GM12878 (cell line): ENCODE measurements around the gene ZNF791. TPM values are rescaled to one million over a fixed set of nuclear protein-coding genes. Genes with fewer than 3 reads are reported as not detected.

Experiments
- ATAC-seq: fragments of 200-7000 bp; cut with Tn5 transposase; 3 replicates; pipeline ENCODE4 v1.9.1; 2020; ENCODE audit warnings: mild to moderate bottlenecking, moderate library complexity
- BruUV-seq: library from RNA; stranded (reverse); fragments of 400-500 nt; replicated peaks from 2 replicates; lab custom pipeline; 2021; lab: Mats Ljungman, UMichigan
- CTCF ChIA-PET: fragments of 300-600 bp; sonication (Branson Sonifier 250); formaldehyde crosslinking; extraction: SDS; loops from one replicate; lab custom pipeline; 2021; ENCODE audit warnings: inconsistent platforms; lab: Yijun Ruan, JAX
- POLR2A ChIA-PET: fragments of 350-600 bp; formaldehyde crosslinking; extraction: SDS; loops from one replicate; lab custom pipeline; 2021; ENCODE audit warnings: inconsistent platforms; lab: Charles Lee
- RAD21 ChIA-PET: fragments of 300-600 bp; sonication (Branson Sonifier 250); formaldehyde crosslinking; loops from one replicate; lab custom pipeline; 2023; ENCODE audit warnings: antibody characterized with exemption; ENCODE audit not compliant: unreplicated experiment; lab: Charles Lee
- SMC1A ChIA-PET: fragments of 300-600 bp; sonication (Branson Sonifier 250); formaldehyde crosslinking; loops from one replicate; lab custom pipeline; 2023; ENCODE audit not compliant: unreplicated experiment, uncharacterized antibody; lab: Charles Lee
- DNase-seq: peaks from one replicate; pipeline ENCODE4 v3.0.0-alpha.2; 2011; ENCODE audit warnings: low read depth, low spot score
- FAIRE-seq: peaks from 3 replicates; lab custom pipeline; 2011; peaks lifted over from hg19 to GRCh38; lab: Jason Lieb, UNC
- H2AFZ ChIP-seq: 2 replicates; pipeline ENCODE4 v1.6.0; 2011; ENCODE audit warnings: low read depth, low read length, control low read depth; ENCODE audit not compliant: control insufficient read depth
- H3K27ac ChIP-seq: 2 replicates; pipeline ENCODE4 v1.5.1; 2011; ENCODE audit warnings: control low read depth; ENCODE audit not compliant: control insufficient read depth, insufficient read depth
- H3K27me3 ChIP-seq, 2 experiments: replicated peaks in 1 of 2; 2 replicates each; pipeline versions ENCODE4 v1.6.0 to v1.6.1; 2011; ENCODE audit warnings: low read length in 1 of 2; ENCODE audit not compliant: control insufficient read depth in 2 of 2, insufficient read depth in 2 of 2
- H3K36me3 ChIP-seq, 2 experiments: 2 replicates each; pipeline ENCODE4 v1.5.1; 2011; ENCODE audit warnings: low read length in 1 of 2; ENCODE audit not compliant: control insufficient read depth in 2 of 2, insufficient read depth in 2 of 2
- H3K4me1 ChIP-seq: 2 replicates; pipeline ENCODE4 v1.6.1; 2011; ENCODE audit warnings: mild to moderate bottlenecking, low read length, moderate library complexity, mixed read lengths; ENCODE audit not compliant: control insufficient read depth, insufficient read depth
- H3K4me2 ChIP-seq: 2 replicates; pipeline ENCODE4 v1.6.0; 2011; ENCODE audit warnings: control low read depth; ENCODE audit not compliant: control insufficient read depth, insufficient read depth
- H3K4me3 ChIP-seq: fragments of 200-600 bp; sonication (generic); 2 replicates; pipeline ENCODE4 v1.5.1; 2016
- H3K79me2 ChIP-seq: 2 replicates; pipeline ENCODE4 v1.6.0; 2011; ENCODE audit warnings: low read length; ENCODE audit not compliant: control insufficient read depth, insufficient read depth
- H3K9ac ChIP-seq: 2 replicates; pipeline ENCODE4 v1.8.0; 2011; ENCODE audit warnings: low read length, control low read depth, mixed read lengths; ENCODE audit not compliant: control insufficient read depth, insufficient read depth
- H3K9me3 ChIP-seq: replicated peaks from 3 replicates; pipeline ENCODE4 v1.5.1; 2011; ENCODE audit warnings: mild to moderate bottlenecking, low read length; ENCODE audit not compliant: control insufficient read depth, insufficient read depth
- H4K20me1 ChIP-seq: 2 replicates; pipeline ENCODE4 v1.6.0; 2011; ENCODE audit not compliant: control insufficient read depth, insufficient read depth
- ATF7 ChIP-seq: fragments of 450-650 bp; IDR thresholded peaks from 2 replicates; pipeline ENCODE4 v1.6.1; 2016; ENCODE audit warnings: low read depth, mild to moderate bottlenecking
- BCL11A ChIP-seq: IDR thresholded peaks from 2 replicates; pipeline ENCODE4 v1.6.1; 2011; ENCODE audit warnings: low read depth, low read length
- MEF2B ChIP-seq: fragments of 450-650 bp; IDR thresholded peaks from 2 replicates; pipeline ENCODE4 v1.6.1; 2018; ENCODE audit warnings: mild to moderate bottlenecking, moderate library complexity; ENCODE audit not compliant: partially characterized antibody, poor library complexity, severe bottlenecking
- POLR2AphosphoS5 ChIP-seq: IDR thresholded peaks from 2 replicates; pipeline ENCODE4 v1.6.1; 2011; ENCODE audit warnings: mild to moderate bottlenecking, low read length, inconsistent platforms
- SMAD1 ChIP-seq: fragments of 450-650 bp; IDR thresholded peaks from 2 replicates; pipeline ENCODE4 v1.6.1; 2018; ENCODE audit warnings: mild to moderate bottlenecking, low read depth; ENCODE audit not compliant: partially characterized antibody
- ZNF24 ChIP-seq: fragments of 450-650 bp; IDR thresholded peaks from 2 replicates; pipeline ENCODE4 v1.6.1; 2017; ENCODE audit warnings: antibody characterized with exemption, mild to moderate bottlenecking
- ZSCAN29 ChIP-seq: fragments of 450-650 bp; IDR thresholded peaks from 2 replicates; pipeline ENCODE4 v1.6.1; 2017; ENCODE audit warnings: mild to moderate bottlenecking, moderate library complexity
- WGBS: methylation state at CpG from one replicate; pipeline ENCODE4 v1.1.6; 2016; ENCODE audit warnings: low lambda C conversion rate; ENCODE audit not compliant: insufficient replicate concordance, insufficient coverage; ENCODE audit errors: missing lambda C conversion rate; 5-methylcytosine and 5-hydroxymethylcytosine counted together
- in situ Hi-C: fragments of 300-500 bp; cut with MboI; formaldehyde crosslinking; loops from 9 replicates; pipeline ENCODE4 v1.14.3; 2018; ENCODE audit warnings: mixed read lengths
- intact Hi-C: fragments of 100-400 bp; cut with micrococcal nuclease; formaldehyde crosslinking; loops from one replicate; pipeline ENCODE4 v1.14.2; 2022; ENCODE audit not compliant: unreplicated experiment
- polyA plus RNA-seq, 11 experiments: library from polyadenylated mRNA; depleted of rRNA in 4 of 11; unstranded in 6 of 11; stranded (reverse) in 5 of 11; fragments of >200 nt; fragmentation: Nextera tagmentation in 4 of 11; fragmentation: Illumina TruSeq in 1 of 11; extraction: Ambion mirVana in 4 of 11; extraction: Trizol in 1 of 11; gene quantifications; 1 replicate in 1 of 11; 2 replicates in 10 of 11; pipeline versions ENCODE4 v1.2.1 to v1.2.3, GENCODE V29; 2011 to 2016; ENCODE audit warnings: inconsistent platforms in 2 of 11, missing spikeins in 2 of 11, low read depth in 1 of 11
- total RNA-seq, 4 experiments: library from RNA; depleted of rRNA in 3 of 4; stranded (reverse); fragments of >200 nt in 3 of 4; fragmentation: Illumina TruSeq in 1 of 4; extraction: Trizol in 1 of 4; gene quantifications; 2 replicates each; pipeline versions ENCODE4 v1.2.1 to v1.2.3, GENCODE V29; 2013 to 2021
- TF ChIP-seq, protein P1 (sequence below): fragments of 450-650 bp; conservative IDR thresholded peaks from 2 replicates; pipeline ENCODE4 v1.6.1; 2017; ENCODE audit warnings: mild to moderate bottlenecking, moderate library complexity
- TF ChIP-seq, protein P2 (sequence below): IDR thresholded peaks from 2 replicates; pipeline ENCODE4 v1.6.1; 2012; ENCODE audit warnings: low read depth, low read length, improper control_type of control experiment

Gene ZNF791
- total and polyA plus RNA-seq, 10 of the 15 experiments (the other 5 are each of a cell fraction or from before 2014, with no cell fraction given): 7.5 to 24.0 (median 11.8) TPM

DNA sequence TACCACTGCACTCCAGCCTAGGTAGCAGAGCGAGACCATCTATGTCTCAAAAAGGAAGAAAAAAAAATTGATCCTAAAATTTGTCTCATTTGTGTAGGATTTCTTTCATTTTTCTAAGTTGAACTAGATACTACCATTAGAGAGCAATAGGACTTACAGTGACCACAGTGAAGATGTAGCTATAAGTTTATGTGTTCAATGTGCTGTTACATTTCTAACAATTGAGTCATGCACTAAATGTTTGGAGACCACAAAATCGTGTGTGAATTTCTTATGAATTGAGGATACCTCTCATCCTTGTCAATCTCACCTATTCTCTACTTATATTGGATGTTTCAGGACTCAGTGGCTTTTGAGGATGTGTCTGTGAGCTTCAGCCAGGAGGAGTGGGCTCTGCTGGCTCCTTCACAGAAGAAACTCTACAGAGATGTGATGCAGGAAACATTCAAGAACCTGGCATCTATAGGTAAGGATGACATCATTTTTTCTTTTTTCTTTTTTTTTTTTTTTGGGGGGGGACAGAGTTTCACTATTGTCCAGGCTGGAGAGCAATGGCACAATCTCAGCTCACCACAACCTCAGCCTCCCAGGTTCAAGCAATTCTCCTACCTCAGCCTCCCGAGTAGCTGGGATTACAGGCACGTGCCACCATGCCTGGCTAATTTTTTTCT, 12.8 kb downstream of the ZNF791 start:
- Histone ChIP-seq H3K36me3 (peaks cover 10 to 23% of the 10 kb centered on the region in 2 experiments), H3K4me1 (peaks cover 3% of the 10 kb centered on the region; the same call in 1 of the 2 replicates), H3K79me2 (peaks cover 20% of the 10 kb centered on the region), H3K27ac (no peak overlapping the region), H3K4me3 (no peak overlapping the region), H3K9ac (no peak overlapping the region), H3K4me2 (no peak overlapping the region), H3K9me3 (peaks cover 35% of the 10 kb centered on the region), H3K27me3 (no peaks in the 10 kb centered on the region), H2AFZ (no peak overlapping the region), H4K20me1 (no peaks in the 10 kb centered on the region)
- FAIRE-seq: no peak
- DNase-seq: no peak
- ChIA-PET SMC1A (interaction anchor here (0.9 to 1.9 kb wide), 3 partner anchors 10 to 16 kb away, joined by 3 to 9 read pairs (median 3); no protein-coding TSS in a partner anchor), POLR2A (interaction anchor here (0.7 to 1.4 kb wide), 4 partner anchors 10 to 49 kb away, joined by 3 to 6 read pairs (median 4); partner anchors contain the start of genes ZNF490 and ZNF791), CTCF (interaction anchor here (0.6 kb wide), 1 partner anchor 15 kb away, joined by 3 read pairs; no protein-coding TSS in a partner anchor), RAD21 (interaction anchor here (0.8 kb wide), 1 partner anchor 10 kb away, joined by 3 read pairs; no protein-coding TSS in a partner anchor)
- intact Hi-C loops: no loop called here
- 99% methylated on average over 4 of the region's 4 CpGs for WGBS
- no TSS peak for BruUV-seq
- ATAC-seq: no peak
- peak; percentile 31; the same call in 1 of the 2 replicates for TF ChIP-seq ATF7
- TF ChIP-seq ZSCAN29: no peak
- in situ Hi-C loops: no loop called here

DNA sequence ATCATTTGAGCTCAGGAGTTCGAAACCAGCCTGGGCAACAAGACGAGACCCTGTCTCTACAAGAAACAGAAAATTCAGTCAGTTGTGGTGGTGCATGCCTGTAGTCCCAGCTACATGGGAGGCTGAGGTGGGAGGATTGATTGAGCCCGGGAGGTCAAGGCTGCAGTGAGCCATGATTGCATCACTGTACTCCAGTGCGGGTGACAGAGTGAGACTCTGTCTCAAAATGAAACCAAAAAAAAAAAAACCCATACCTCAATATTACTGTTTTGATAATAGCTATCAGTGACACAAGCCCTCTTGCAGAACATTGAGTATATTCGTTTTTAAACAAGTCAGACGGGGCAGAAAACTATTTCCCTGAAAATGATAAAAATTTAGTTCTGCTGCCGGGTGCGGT, 16.2 kb downstream of the ZNF791 start:
- RAD21 ChIA-PET: no interaction called here
- Histone ChIP-seq H3K9ac (no peak overlapping the region), H3K27ac (no peak overlapping the region), H3K79me2 (peaks cover 3% of the 10 kb centered on the region), H3K27me3 (no peaks in the 10 kb centered on the region), H3K4me2 (no peak overlapping the region), H4K20me1 (no peaks in the 10 kb centered on the region)
- CTCF ChIA-PET: interaction anchor here (0.7 to 0.9 kb wide), 2 partner anchors 13 to 100 kb away, joined by 3 read pairs; no protein-coding TSS in a partner anchor
- in situ Hi-C loops: no loop called here
- SMC1A ChIA-PET: interaction anchor here (0.6 to 1.0 kb wide), 2 partner anchors 21 to 36 kb away, joined by 3 read pairs; no protein-coding TSS in a partner anchor
- intact Hi-C loops: no loop called here
- POLR2A ChIA-PET: no interaction called here
- 48% methylated on average over 8 of the region's 8 CpGs for WGBS
- no peak for TF ChIP-seq POLR2AphosphoS5
- no peak for TF ChIP-seq BCL11A
- TF ChIP-seq, protein P1, sequence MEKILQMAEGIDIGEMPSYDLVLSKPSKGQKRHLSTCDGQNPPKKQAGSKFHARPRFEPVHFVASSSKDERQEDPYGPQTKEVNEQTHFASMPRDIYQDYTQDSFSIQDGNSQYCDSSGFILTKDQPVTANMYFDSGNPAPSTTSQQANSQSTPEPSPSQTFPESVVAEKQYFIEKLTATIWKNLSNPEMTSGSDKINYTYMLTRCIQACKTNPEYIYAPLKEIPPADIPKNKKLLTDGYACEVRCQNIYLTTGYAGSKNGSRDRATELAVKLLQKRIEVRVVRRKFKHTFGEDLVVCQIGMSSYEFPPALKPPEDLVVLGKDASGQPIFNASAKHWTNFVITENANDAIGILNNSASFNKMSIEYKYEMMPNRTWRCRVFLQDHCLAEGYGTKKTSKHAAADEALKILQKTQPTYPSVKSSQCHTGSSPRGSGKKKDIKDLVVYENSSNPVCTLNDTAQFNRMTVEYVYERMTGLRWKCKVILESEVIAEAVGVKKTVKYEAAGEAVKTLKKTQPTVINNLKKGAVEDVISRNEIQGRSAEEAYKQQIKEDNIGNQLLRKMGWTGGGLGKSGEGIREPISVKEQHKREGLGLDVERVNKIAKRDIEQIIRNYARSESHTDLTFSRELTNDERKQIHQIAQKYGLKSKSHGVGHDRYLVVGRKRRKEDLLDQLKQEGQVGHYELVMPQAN: no peak
- TF ChIP-seq MEF2B: no peak
- TF ChIP-seq SMAD1: no peak
- TF ChIP-seq, protein P2, sequence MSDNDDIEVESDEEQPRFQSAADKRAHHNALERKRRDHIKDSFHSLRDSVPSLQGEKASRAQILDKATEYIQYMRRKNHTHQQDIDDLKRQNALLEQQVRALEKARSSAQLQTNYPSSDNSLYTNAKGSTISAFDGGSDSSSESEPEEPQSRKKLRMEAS: no peak
- TF ChIP-seq ZNF24: no peak
- TF ChIP-seq, all 136 proteins: peak for 0
- no TSS peak for BruUV-seq
- Histone ChIP-seq H3K4me1 (no peaks in the 10 kb centered on the region), H3K4me3 (no peak overlapping the region), H3K9me3 (peaks cover 42% of the 10 kb centered on the region), H3K36me3 (peaks cover 10 to 33% of the 10 kb centered on the region in 2 experiments), H2AFZ (no peak overlapping the region)
- FAIRE-seq: no peak
- DNase-seq: no peak
- ATAC-seq: no peak
